22Rv1 (cell line): ENCODE results near the gene CD9.

Experiments used
- ZFX ChIP-seq: fragments of 450-650 bp; IDR thresholded peaks from 2 replicates; pipeline ENCODE4 v1.6.1; 2017; ENCODE audit warnings: antibody characterized with exemption, borderline replicate concordance
- TF ChIP-seq, protein P1 (sequence below): fragments of 450-650 bp; IDR thresholded peaks from 2 replicates; pipeline ENCODE4 v1.5.1; 2017; ENCODE audit warnings: mild to moderate bottlenecking

GRCh38 chr12:6234906-6235305 lies 34.7 kb downstream of the CD9 start:
- TF ChIP-seq, protein P1, sequence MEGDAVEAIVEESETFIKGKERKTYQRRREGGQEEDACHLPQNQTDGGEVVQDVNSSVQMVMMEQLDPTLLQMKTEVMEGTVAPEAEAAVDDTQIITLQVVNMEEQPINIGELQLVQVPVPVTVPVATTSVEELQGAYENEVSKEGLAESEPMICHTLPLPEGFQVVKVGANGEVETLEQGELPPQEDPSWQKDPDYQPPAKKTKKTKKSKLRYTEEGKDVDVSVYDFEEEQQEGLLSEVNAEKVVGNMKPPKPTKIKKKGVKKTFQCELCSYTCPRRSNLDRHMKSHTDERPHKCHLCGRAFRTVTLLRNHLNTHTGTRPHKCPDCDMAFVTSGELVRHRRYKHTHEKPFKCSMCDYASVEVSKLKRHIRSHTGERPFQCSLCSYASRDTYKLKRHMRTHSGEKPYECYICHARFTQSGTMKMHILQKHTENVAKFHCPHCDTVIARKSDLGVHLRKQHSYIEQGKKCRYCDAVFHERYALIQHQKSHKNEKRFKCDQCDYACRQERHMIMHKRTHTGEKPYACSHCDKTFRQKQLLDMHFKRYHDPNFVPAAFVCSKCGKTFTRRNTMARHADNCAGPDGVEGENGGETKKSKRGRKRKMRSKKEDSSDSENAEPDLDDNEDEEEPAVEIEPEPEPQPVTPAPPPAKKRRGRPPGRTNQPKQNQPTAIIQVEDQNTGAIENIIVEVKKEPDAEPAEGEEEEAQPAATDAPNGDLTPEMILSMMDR = no peak
- no peak for TF ChIP-seq ZFX
